Hematopoietic multipotent progenitor cell treated with erythropoietin and hydrocortisone succinate and interleukin-3 and kit ligand, for 4 days (in vitro differentiated cells): ENCODE measurements around the gene TUSC2.

Experiments used
- DNase-seq: peaks from one replicate; pipeline ENCODE4 v3.0.0-alpha.2; 2015

Gene TUSC2

DNA sequence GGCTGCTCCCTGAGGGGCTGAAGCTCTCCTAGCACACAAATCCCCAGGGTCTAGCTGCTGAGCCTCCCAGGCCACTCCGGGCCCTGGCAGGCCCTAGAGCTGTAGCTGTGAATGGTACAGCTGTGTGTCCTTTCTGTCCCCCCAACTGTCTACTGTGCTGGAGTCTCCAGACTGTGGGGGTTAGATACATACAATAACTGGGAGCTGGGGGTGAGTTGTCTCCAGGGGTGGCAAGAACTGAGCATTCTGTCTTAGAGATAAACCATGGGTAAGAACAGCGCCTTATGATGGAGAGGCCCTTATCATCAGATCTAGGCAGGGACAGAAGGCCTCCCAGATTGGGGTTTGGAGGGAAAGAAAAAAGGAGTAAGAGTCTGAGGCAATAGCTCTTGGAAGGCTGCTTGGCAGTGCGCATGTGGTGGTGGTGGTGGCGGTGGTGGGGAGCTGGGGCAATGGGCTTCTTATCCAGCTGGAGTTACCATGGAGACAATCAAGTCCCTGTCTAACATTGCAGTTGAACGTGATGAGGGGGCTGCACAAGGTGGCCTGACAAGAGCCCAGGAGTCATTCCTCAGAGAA lies 26.3 kb upstream of the TUSC2 start:
- DNase-seq: peak; percentile 69

DNA sequence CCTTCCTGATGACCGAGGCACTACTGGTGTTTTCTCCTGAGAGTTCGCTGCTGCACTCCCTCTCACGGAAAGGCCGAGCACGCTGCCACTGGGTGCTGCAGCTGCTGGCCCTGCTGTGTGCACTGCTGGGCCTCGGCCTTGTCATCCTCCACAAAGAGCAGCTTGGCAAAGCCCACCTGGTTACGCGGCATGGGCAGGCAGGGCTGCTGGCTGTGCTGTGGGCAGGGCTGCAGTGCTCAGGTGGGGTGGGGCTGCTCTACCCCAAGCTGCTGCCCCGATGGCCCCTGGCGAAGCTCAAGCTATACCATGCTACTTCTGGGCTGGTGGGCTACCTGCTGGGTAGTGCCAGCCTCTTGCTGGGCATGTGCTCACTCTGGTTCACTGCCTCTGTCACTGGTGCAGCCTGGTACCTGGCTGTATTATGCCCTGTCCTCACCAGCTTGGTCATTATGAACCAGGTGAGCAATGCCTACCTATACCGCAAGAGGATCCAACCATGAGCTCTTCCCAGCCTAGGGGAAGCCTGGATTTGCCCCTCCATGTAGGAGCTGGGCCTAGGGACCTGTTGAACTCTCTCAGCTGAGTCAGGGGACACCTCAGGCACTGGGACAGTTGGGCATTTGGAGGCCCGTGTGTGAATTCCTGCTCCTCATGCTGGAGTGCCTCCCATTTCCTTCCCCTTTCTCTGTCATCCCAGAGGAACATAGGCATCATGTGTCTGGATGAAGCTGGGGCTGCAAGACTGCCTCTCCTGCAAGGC lies 25.4 kb upstream of the TUSC2 start:
- DNase-seq: no peak

DNA sequence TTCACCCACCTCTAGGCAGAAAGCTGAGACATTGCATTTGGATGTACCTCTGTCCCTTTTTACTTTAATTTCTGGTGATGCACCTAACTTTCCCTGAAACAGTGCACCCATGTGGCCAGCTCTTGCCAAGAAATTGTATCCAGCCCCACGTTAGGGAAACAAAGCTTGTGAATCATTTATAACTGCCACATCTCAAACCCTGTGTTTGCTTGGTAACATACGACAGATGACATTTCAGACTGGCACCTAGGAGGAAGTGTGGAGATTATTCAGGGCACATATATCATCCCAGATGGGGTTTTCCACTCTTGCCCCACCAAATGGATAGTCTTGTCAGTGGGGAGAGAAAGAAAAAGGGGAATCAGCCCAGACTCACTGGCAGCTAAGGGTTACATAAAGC lies 24.8 kb upstream of the TUSC2 start:
- peak; percentile 70 for DNase-seq

DNA sequence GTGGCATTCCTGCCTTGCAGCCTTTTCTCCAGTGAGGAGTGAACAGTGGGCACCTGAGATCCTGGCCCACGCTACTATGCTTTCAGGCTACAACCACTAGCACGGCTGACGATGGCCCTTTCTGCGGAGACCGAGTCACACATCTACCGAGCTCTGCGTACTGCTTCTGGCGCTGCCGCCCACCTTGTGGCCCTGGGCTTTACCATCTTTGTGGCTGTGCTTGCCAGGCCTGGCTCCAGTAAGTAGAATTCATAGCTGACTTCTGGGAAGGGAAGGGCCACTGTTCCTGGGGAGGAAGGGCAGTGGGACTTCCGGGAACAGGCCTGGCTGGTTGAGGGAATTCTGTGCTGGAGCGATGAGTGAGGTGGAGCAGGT lies 23.3 kb upstream of the TUSC2 start:
- DNase-seq: no peak

DNA sequence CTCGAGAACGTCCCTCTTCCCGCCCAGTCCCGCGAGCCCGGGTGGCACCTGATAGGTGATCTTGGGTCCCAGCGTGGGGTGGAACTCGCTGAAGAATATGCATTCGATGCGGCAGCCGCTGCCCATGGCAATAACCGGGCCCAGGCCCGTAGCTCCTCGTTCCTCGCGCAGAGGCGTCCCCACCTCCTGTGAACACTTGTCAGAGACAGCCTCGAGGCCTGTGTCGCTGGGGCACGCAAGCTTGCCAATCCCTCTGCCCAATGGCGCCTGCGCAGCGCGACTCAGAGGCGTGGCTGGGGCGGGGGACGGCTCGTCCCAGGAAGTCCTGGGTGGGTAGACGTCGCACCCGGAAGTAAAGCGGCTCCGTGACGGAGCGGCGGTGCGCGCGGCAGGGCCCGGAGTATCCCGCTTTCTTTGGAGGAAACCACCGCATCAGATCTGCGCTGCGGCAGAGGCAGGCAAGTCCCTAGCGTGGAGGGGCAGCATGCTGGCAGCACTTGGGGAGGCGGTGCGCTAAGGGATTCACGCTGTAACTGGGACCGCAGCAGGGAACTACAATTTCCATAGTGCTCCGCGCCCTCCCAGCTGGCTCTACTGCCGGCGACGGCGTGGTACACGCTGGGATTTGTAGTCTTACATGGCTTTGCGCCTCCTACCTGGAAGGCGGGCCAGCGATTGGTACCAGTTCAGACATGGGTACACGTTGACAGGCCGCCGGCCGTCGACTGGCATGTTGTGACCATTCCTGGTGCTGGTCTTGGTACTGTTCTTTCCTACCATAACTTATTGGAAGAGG lies 22.7 kb upstream of the TUSC2 start, which contains the start of the genes CYB561D2 and NPRL2:
TSS of gene CYB561D2 (plus strand) at position 336 of the 796 bp plus-strand sequence. CDS start 572 bp downstream, outside the sequence.
TSS of gene NPRL2 (minus strand) at position 249 of the 796 bp plus-strand sequence. CDS start at position 126, 123 bp downstream.
- DNase-seq: peak; percentile 98

DNA sequence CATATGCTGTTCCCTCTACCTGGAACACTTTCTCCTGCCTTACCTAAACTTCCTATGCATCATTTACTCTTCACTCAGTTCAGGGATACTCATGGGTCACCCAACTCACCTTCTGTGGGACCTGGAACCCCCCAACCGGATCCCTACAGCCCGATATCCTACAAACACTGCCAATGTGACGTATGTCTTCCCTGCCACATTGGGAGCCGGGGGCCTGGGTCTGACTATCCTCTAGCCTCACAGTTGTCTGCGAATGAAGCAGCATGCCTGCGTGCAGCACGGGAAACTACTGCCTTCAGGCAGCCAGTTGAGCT lies 22.1 kb upstream of the TUSC2 start:
- DNase-seq: no peak

DNA sequence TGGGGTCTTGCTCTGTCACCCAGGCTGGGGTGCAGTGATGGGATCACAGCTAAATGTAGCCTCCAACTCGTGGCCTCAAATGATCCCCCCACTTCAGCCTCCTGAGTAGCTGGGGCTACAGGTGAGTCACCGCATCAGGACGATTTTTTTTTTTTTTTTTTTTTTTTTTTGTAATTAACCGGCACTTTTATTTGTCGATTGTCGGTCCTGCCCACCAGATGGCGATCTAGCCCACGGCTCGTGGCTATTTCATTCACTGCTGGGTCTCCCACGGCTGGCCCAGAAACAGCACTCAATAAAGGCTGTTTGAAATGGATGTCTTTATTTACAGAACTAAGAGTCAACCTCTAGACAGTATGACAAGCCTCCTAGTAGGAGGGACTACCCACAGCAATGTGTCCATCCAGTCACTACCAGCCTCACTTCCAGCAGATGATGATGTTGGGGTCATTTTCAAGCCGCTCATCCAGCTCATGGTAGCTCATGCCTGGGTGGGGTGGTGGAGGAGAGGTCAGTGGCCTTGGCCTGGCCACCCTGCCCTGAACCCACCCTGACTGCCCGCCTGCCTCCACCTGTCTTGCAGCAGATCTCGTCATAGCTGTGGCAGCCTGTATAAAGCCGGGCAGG lies 19.3 kb upstream of the TUSC2 start:
- DNase-seq: peak; percentile 92

DNA sequence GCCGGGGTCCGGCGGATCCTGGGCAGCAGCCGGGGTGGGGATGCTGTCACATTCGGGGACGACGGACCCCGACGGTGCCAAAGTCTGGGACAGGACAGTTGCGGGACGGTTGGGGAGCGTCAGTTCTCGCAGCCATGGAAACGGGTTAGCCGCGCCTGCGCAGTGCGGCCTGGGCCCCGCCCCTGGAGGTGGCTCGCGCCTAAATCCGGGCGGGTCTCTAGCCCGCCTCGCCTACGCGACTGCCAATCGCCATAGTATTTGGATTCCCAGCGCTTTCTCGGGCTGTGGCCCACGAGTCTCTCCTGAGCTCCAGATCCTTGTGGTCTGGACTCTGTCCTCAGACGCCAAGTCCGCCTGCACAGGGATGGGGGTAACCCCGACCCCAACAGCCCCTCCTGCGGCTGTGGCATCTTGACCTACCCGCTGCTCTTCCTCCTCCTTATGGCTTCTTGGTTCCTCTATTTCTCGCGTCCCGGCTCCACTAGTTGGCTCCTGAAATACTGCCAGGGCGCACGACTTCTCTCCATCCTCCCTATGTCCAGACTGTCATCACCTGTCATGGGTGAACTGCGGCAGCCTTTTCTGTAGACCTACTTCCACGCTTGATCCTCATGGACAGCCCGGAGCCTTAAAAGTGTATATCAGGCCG lies 17.7 kb upstream of the TUSC2 start, which contains the start of gene ZMYND10:
TSS of gene ZMYND10 (minus strand) at position 147 of the 649 bp plus-strand sequence. CDS start 153 bp downstream, outside the sequence.
- peak; percentile 88 for DNase-seq

DNA sequence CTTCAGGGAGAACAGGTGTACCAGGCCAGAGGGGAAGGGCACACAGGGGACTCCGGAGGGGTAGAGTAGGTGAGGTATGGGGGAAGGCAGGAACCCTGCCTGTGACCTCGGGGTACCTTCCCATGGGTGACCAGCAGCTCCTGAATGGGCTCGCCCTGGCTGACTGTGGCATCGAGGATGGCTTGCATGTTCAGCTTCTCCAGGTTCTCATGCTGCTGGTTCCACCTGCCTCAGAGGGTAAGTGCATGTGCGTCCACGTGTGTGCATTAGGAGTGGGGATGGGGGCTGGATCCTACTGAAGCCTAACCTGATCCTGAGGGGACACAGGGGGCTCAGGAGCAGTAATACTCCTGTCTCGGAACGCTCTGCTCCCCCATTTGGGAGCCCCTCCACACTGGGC lies 17.0 kb upstream of the TUSC2 start:
- DNase-seq: no peak

DNA sequence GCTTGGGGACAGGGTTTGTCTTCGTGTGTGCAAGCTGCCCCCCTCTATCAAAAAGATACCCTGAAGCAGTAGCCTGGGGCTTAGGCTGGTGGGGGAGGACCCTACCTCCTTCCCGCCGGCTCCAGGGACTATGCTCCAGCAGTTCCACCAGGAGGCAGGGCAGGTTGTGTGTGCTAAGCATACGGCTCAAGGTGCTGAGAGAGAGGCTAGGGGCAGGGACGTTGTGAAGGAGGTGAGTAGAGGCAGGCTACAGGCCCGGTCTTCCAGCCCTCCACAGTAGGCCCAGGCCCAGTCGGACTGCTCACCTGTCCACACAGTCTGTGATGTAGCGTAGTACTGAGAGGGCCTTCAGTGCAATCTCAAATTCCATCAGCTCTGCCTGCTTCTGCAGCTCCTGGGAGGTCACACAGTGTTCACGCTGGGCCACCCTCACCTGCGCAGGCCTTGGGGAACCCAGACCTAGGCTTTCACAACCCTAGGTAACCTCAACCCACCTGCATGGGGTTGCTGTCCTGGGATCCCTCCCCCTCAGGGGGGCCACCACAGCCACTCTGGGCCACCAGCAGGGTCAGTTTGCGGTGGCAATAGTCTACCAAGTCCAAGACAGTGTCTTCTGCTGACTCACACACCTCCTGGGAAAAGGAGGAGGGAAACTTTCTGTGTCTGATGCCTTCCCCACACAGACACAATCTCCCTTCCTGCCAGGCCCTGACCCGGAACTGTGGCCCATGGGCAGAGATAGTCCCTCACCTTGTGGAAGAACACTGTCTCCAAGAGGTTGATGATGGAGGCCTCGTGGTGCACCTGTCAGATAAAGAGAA lies 15.0 kb upstream of the TUSC2 start:
- no peak for DNase-seq

DNA sequence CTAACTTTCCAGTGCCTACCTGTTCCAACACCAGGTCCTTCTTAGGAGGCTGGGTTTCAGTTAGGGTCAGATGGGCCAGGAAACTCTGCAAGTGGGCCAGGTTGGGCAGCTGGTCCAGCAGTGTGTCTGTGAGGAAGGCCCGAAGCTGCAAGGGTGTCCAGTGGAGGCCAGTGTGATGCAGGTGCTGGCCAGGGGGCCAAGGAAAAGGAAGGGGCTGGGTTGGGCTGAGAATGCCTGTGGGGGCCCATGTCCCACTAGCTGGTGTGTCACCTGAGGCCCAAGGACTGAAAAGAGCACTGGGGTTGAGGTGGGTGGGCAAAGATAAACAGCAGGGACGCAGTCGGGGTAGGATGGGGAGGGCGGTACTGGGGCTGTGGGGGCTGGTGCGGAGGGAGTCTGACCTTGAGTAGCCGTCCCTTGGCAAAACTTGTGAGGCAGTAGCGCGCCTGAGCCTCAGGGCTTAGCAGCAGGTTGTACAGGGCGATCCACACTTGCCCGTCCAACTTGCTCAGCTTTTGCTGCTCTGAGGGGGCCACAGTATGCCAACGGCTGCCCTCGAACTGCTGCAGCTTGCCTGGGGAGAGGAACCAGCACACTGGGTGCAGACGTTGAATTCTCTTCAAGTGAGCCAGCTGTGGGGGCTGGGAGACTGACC lies 14.1 kb upstream of the TUSC2 start:
- DNase-seq: no peak

DNA sequence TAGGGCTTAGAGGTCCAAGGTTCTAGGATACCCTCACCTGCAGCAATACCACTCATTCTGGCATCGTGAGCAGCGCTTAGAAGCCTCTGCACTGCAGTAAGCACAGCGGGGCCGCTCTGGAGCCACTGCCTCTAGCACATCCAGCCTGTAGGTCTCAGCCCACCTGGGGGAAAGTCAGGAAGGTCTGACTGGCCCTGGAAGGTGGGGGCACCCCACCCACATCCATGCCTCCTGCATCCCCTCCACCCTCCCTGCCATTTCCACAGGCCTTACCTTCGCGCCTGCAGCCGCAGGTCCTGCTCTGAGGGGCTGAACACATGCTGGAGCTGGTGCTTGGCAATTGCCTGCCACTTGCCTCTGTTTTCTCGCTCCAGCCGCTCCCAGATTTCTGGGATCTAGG lies 13.5 kb upstream of the TUSC2 start:
- DNase-seq: no peak

DNA sequence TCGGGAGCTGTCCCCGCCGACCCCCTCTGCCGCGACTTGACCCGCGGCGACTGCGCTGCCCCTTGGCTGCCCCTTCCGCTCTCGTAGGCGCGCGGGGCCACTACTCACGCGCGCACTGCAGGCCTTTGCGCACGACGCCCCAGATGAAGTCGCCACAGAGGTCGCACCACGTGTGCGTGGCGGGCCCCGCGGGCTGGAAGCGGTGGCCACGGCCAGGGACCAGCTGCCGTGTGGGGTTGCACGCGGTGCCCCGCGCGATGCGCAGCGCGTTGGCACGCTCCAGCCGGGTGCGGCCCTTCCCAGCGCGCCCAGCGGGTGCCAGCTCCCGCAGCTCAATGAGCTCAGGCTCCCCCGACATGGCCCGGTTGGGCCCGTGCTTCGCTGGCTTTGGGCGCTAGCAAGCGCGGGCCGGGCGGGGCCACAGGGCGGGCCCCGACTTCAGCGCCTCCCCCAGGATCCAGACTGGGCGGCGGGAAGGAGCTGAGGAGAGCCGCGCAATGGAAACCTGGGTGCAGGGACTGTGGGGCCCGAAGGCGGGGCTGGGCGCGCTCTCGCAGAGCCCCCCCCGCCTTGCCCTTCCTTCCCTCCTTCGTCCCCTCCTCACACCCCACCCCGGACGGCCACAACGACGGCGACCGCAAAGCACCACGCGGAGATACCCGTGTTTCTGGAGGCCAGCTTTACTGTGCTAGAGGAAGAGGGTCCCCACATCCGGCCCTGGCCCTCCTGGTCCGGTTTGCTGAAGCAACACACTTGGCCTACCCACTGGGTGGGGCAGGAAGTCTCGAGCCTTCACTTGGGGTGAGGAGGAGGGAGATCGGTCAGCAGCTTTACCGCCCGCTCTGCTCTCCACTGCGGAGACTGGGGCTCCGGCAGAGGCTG lies 12.7 kb upstream of the TUSC2 start, which contains the start of gene RASSF1:
TSS of gene RASSF1 (minus strand) at position 389 of the 882 bp plus-strand sequence. CDS start at position 358, 31 bp downstream.
- peak; percentile 98 for DNase-seq

DNA sequence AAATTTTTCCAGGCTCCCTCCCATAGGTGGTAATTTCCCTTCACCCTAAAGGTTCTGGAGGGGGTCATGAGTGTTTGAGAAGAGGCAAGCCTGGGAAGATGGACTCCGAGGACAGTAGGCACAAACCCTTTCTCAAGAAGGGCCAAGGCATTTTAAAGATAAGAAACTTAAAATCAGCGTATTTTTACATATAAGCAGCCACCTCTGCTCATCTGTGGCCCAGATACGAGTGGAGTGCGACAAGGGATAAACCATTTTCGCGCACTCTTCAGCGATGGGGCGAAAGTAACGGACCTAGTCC lies 12.1 kb upstream of the TUSC2 start:
- DNase-seq: peak; percentile 47

DNA sequence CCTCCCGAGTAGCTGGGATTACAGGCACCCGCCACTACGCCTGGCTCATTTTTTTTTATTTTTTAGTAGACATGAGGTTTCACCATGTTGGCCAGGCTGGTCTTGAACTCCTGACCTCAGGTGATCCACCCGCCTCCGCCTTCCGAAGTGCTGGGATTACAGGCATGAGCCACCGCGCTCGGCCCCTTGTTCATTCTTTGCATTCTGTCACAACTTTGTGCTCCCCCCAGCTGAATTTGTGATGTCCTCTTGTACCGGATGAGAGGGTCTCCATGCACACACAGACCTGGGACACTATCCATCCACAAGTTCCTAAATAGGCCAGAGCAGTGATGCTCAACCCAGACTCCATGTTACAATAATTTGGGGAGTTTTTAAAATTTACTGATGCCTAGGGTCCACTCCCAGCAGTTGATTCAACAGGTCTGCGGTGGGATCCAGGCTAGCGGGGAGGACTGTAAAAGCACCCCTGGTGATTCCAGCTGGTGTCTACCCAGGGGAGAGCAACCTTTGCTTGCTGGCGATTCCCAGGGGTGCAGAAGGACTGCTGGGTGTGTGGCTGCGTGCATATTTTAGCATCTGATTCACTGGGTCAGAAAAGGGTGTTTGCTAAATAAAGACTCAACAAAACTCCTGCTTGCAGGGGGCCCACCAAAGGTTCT lies 11.6 kb upstream of the TUSC2 start:
- no peak for DNase-seq

DNA sequence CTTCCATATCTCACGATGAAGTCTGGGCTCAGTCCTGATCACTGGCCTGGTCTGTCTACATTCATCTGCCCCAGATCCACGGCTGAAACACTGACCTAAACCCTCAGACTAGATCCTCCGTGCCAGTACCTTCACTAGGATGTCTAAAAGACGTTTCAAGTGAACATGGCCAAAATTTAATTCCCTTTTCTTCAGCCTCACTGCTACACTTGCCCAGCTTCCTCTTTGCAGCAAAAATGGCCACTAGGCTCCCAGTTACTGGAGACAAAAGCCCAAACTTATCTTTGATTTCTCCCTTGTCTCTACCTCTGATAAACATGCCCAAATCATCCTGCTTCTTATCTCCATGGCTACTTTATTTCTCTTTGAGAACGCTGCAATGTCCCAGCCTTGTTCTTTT lies 10.9 kb upstream of the TUSC2 start:
- DNase-seq: peak; percentile 79

DNA sequence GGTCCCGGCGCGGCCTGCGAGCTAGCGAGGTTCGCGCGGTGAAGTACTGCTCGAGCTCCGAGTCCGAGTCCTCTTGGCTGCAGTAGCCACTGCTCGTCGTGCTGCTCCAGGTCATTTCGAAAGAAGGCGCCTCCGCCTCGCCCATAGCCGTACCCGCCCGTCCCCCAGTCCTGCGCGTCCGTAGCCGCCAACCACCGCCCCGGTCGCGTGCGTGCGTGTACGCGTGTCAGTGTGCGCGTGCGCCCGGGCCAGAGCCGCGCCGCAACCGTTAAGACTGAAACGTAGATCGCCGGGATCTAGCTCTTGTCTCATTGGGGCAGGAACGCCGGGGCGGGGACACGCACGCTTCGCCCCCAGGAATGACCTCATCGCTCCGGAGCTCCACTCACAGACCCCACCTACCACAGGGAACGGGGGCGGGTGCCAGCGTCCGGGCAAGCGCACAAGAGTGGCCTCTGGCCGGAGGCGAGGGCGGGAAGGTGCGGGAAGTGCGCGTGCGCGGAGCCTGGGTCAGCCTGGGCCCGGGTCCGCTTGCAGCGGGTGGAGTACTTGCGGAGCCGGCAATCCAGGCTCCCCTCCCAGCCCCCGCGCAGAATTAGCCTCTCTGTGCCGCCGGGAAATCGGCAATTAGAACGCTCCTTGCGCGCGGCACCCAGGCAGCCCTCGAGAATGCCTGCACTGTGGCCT lies 9.3 kb upstream of the TUSC2 start:
- DNase-seq: peak; percentile 100

DNA sequence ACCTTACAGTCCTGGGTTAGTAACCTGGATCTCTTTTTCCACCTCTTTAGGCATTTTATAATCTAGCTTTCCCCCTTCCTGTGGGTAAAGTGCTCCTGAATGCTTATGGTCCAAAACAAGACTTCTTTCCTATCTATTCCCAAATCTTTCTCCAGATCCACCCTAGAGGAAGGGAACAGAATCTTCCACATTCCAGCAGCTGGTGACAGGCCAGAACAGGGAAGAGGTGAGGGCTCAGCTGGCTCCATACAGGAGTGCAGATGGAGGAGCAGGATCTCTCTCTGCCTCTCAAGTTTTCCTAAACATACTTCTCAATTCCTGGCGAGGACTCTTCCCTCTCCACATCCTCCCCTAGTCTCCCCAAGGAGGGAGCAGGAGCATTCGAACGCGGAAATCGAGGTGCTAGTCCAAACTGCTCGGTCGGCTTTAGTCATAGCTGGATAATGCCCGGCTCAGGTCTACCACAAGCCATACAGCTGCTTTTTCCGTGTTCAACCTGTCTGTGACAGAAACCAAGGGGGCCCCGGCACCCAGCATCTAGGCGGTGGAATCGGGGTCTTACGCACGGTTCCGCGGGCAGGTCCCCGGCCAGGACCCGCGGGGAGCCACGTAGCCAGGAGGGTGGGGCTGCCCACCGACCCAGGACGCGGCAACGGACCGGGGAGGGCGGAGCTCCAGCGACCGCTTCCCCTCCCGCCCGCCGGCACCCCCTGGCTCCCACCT lies 8.6 kb upstream of the TUSC2 start:
- DNase-seq: no peak
